ENCODE results near the gene ZNF217.
A peak's percentile ranks its signal among the peaks of the same experiment; 100 is the strongest.
"Not testable (repeated sequence)": the region's sequence is repeated elsewhere in the genome, so short reads cannot be mapped to it uniquely, and the experiment has no call there.

ZNF217 gene

DNA sequence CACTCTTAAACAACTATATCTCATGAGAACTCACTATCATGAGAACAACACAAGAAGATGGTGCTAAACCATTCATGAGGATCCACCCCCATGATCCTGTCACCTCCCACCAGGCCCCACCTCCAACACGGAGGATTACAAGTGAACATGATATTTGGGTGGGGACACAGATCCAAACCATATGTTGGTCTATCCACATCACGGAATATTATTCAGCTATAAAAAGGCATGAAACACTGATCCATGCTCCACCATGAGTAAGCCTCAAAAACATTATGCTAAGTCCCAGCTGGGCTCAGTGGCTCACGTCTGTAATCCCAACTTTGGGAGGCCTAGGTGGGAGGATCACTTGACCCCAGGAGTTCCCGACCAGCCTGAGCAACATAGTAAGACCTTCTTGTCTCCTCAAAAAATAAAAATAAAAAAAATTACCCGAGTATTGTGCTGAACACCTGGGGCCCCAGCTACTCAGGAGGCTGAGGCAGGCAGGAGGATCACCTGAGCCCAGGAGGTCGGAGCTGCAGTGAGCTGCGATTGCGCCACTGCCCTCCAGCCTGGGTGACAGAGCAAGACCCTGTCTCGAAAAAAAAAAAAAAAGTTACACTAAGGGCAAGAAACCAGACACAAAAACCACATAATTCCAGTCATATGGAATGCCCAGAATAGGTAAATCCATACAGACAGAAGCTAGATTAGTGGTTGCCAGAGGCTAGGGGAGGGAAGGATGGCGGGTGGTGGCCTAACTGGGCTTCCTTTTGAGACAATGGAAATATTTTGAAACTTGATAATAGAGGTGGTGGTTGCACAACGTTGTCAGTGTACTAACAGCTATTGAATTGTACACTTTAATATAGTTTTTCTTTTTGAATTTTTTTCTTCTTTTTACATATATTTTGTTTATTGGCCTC, 43.1 kb downstream of the ZNF217 start:
- peaks cover 0 to 3% of the 10 kb centered on the region in 2 donors for H3K4me1 ChIP-seq (ENCODE audit: control insufficient read depth in 2 of 2, insufficient read depth in 1 of 2, low read depth in 1 of 2, low read length in 2 of 2)
- H4K91ac ChIP-seq (ENCODE audit: low read depth, low read length, poor library complexity): no peak overlapping the region
- no peaks in the 10 kb centered on the region for H3K36me3 ChIP-seq (replicated peaks in 1 of 2; ENCODE audit: control insufficient read depth in 2 of 2, insufficient read depth in 2 of 2, low read length in 2 of 2)
- H3K4me2 ChIP-seq (ENCODE audit: insufficient read depth, low read length, poor library complexity, severe bottlenecking): no peak overlapping the region
- no CpG with 5 or more reads among the region's 11 CpGs for WGBS, 2 donors (ENCODE audit: extremely low coverage in 2 of 2, insufficient read length in 2 of 2, insufficient replicate concordance in 1 of 2)
- H3K27ac ChIP-seq (replicated peaks; ENCODE audit: low read length): no peak overlapping the region
- H3K23ac ChIP-seq (ENCODE audit: low read depth, low read length, poor library complexity): no peak overlapping the region
- H3K18ac ChIP-seq (ENCODE audit: low read length): no peak overlapping the region
- H3K14ac ChIP-seq (ENCODE audit: low read length): no peak overlapping the region
- H3K4ac ChIP-seq (ENCODE audit: low read length): no peak overlapping the region
- H2BK12ac ChIP-seq (ENCODE audit: low read length): no peak overlapping the region
- H2BK120ac ChIP-seq (ENCODE audit: low read depth, low read length): no peak overlapping the region
- peaks cover 0 to 1% of the 10 kb centered on the region in 2 donors for H3K9me3 ChIP-seq (replicated peaks in 1 of 2; ENCODE audit: control insufficient read depth in 2 of 2, insufficient read depth in 1 of 2, low read depth in 1 of 2, low read length in 2 of 2)
- no peak overlapping the region for H3K9ac ChIP-seq (ENCODE audit: low read depth, low read length, poor library complexity)
- no peak for DNase-seq (ENCODE audit: low spot score)
- no peak overlapping the region for H2BK15ac ChIP-seq (ENCODE audit: low read length)
- no peaks in the 10 kb centered on the region for H3K79me1 ChIP-seq (ENCODE audit: low read depth, low read length)
- no peak overlapping the region for H4K8ac ChIP-seq (ENCODE audit: low read depth, low read length)
- no peak overlapping the region for H3K4me3 ChIP-seq (ENCODE audit: low read length in 2 of 2)
- no peaks in the 10 kb centered on the region for H3K27me3 ChIP-seq (ENCODE audit: control insufficient read depth in 3 of 3, insufficient read depth in 3 of 3, low read depth in 1 of 3, low read length in 3 of 3)
- no peak overlapping the region for H2AFZ ChIP-seq (ENCODE audit: low read length)
- H2BK5ac ChIP-seq (ENCODE audit: low read length): no peak overlapping the region
- H2AK5ac ChIP-seq (ENCODE audit: low read depth, low read length): no peak overlapping the region

- Histone ChIP-seq H2BK15ac (ENCODE audit: low read length) (no peak overlapping the region), H2BK12ac (ENCODE audit: low read length) (no peak overlapping the region), H4K8ac (ENCODE audit: low read depth, low read length) (no peak overlapping the region), H3K27ac (replicated peaks; ENCODE audit: low read length) (no peak overlapping the region), H3K4me3 (ENCODE audit: low read length in 2 of 2) (no peak overlapping the region), H3K4ac (ENCODE audit: low read length) (no peak overlapping the region), H3K14ac (ENCODE audit: low read length) (no peak overlapping the region), H3K18ac (ENCODE audit: low read length) (no peak overlapping the region), H2AK5ac (ENCODE audit: low read depth, low read length) (no peak overlapping the region), H4K91ac (ENCODE audit: low read depth, low read length, poor library complexity) (no peak overlapping the region), H3K4me2 (ENCODE audit: insufficient read depth, low read length, poor library complexity, severe bottlenecking) (no peak overlapping the region), H2AFZ (ENCODE audit: low read length) (peak overlapping the region; percentile 58), H3K4me1 (ENCODE audit: control insufficient read depth in 2 of 2, insufficient read depth in 1 of 2, low read depth in 1 of 2, low read length in 2 of 2) (peaks cover 0 to 3% of the 10 kb centered on the region in 2 donors), H3K79me1 (ENCODE audit: low read depth, low read length) (no peaks in the 10 kb centered on the region), H3K27me3 (ENCODE audit: control insufficient read depth in 3 of 3, insufficient read depth in 3 of 3, low read depth in 1 of 3, low read length in 3 of 3) (no peaks in the 10 kb centered on the region), H3K9me3 (replicated peaks in 1 of 2; ENCODE audit: control insufficient read depth in 2 of 2, insufficient read depth in 1 of 2, low read depth in 1 of 2, low read length in 2 of 2) (peaks cover 0 to 1% of the 10 kb centered on the region in 2 donors), H2BK120ac (ENCODE audit: low read depth, low read length) (no peak overlapping the region), H2BK5ac (ENCODE audit: low read length) (peak overlapping the region; percentile 0), H3K23ac (ENCODE audit: low read depth, low read length, poor library complexity) (no peak overlapping the region), H3K9ac (ENCODE audit: low read depth, low read length, poor library complexity) (no peak overlapping the region), H3K36me3 (replicated peaks in 1 of 2; ENCODE audit: control insufficient read depth in 2 of 2, insufficient read depth in 2 of 2, low read length in 2 of 2) (no peaks in the 10 kb centered on the region)
- no CpG with 5 or more reads among the region's 7 CpGs for WGBS, 2 donors (ENCODE audit: extremely low coverage in 2 of 2, insufficient read length in 2 of 2, insufficient replicate concordance in 1 of 2)
- peak; percentile 61 for DNase-seq (ENCODE audit: low spot score)
Measured at GRCh38 chr20:53547664-53548239, 45.9 kb downstream of the ZNF217 start.

- Histone ChIP-seq H2AFZ (ENCODE audit: low read length) (no peak overlapping the region), H3K36me3 (replicated peaks in 1 of 2; ENCODE audit: control insufficient read depth in 2 of 2, insufficient read depth in 2 of 2, low read length in 2 of 2) (no peaks in the 10 kb centered on the region), H3K9me3 (replicated peaks in 1 of 2; ENCODE audit: control insufficient read depth in 2 of 2, insufficient read depth in 1 of 2, low read depth in 1 of 2, low read length in 2 of 2) (no peaks in the 10 kb centered on the region), H3K4me1 (ENCODE audit: control insufficient read depth in 2 of 2, insufficient read depth in 1 of 2, low read depth in 1 of 2, low read length in 2 of 2) (no peaks in the 10 kb centered on the region), H3K23ac (ENCODE audit: low read depth, low read length, poor library complexity) (no peak overlapping the region), H4K8ac (ENCODE audit: low read depth, low read length) (no peak overlapping the region), H3K27ac (replicated peaks; ENCODE audit: low read length) (no peak overlapping the region), H2BK15ac (ENCODE audit: low read length) (no peak overlapping the region), H3K79me1 (ENCODE audit: low read depth, low read length) (no peaks in the 10 kb centered on the region), H2BK120ac (ENCODE audit: low read depth, low read length) (no peak overlapping the region), H3K27me3 (ENCODE audit: control insufficient read depth in 3 of 3, insufficient read depth in 3 of 3, low read depth in 1 of 3, low read length in 3 of 3) (no peaks in the 10 kb centered on the region), H3K9ac (ENCODE audit: low read depth, low read length, poor library complexity) (no peak overlapping the region), H3K18ac (ENCODE audit: low read length) (no peak overlapping the region), H2BK12ac (ENCODE audit: low read length) (no peak overlapping the region), H3K4me2 (ENCODE audit: insufficient read depth, low read length, poor library complexity, severe bottlenecking) (no peak overlapping the region), H3K4me3 (ENCODE audit: low read length in 2 of 2) (no peak overlapping the region), H4K91ac (ENCODE audit: low read depth, low read length, poor library complexity) (no peak overlapping the region), H3K4ac (ENCODE audit: low read length) (no peak overlapping the region), H3K14ac (ENCODE audit: low read length) (no peak overlapping the region), H2AK5ac (ENCODE audit: low read depth, low read length) (no peak overlapping the region), H2BK5ac (ENCODE audit: low read length) (no peak overlapping the region)
- whole genome bisulfite sequencing, 2 donors (ENCODE audit: extremely low coverage in 2 of 2, insufficient read length in 2 of 2, insufficient replicate concordance in 1 of 2): no CpG with 5 or more reads among the region's 4 CpGs
- DNase-seq (ENCODE audit: low spot score): no peak
Measured at GRCh38 chr20:53539516-53539915, 54.1 kb downstream of the ZNF217 start.

DNA sequence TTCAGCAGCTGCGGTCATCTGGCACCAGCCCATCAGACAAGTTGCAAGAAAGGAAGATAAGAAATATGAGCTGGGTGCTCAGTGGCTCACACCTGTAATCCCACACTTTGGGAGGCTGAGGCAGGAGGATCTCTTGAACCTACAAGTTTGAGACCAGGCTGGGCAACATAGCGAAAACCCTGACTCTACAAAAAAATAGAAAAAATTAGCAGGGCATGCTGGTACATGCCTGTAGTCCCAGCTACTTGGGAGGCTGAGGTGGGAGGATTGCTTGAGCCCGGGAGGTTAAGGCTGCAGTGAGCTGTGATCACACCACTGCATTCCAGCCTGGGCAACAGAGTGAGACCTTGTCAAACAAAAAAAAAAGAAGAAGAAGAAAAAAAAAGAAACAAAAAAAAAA, 57.3 kb downstream of the ZNF217 start:
- not testable (repeated sequence) for H2AK5ac ChIP-seq (ENCODE audit: low read depth, low read length); H3K4ac ChIP-seq (ENCODE audit: low read length); H3K23ac ChIP-seq (ENCODE audit: low read depth, low read length, poor library complexity); H4K8ac ChIP-seq (ENCODE audit: low read depth, low read length); H3K27me3 ChIP-seq (ENCODE audit: control insufficient read depth in 3 of 3, insufficient read depth in 3 of 3, low read depth in 1 of 3, low read length in 3 of 3); H3K79me1 ChIP-seq (ENCODE audit: low read depth, low read length); H3K4me1 ChIP-seq (ENCODE audit: control insufficient read depth in 2 of 2, insufficient read depth in 1 of 2, low read depth in 1 of 2, low read length in 2 of 2); H2BK12ac ChIP-seq (ENCODE audit: low read length); H4K91ac ChIP-seq (ENCODE audit: low read depth, low read length, poor library complexity); H3K36me3 ChIP-seq (replicated peaks in 1 of 2; ENCODE audit: control insufficient read depth in 2 of 2, insufficient read depth in 2 of 2, low read length in 2 of 2); H3K27ac ChIP-seq (replicated peaks; ENCODE audit: low read length); H2BK15ac ChIP-seq (ENCODE audit: low read length); H3K9me3 ChIP-seq (replicated peaks in 1 of 2; ENCODE audit: control insufficient read depth in 2 of 2, insufficient read depth in 1 of 2, low read depth in 1 of 2, low read length in 2 of 2); H3K9ac ChIP-seq (ENCODE audit: low read depth, low read length, poor library complexity); H3K14ac ChIP-seq (ENCODE audit: low read length); H2BK5ac ChIP-seq (ENCODE audit: low read length); H3K4me2 ChIP-seq (ENCODE audit: insufficient read depth, low read length, poor library complexity, severe bottlenecking); H2BK120ac ChIP-seq (ENCODE audit: low read depth, low read length); H3K18ac ChIP-seq (ENCODE audit: low read length); DNase-seq (ENCODE audit: low spot score); H3K4me3 ChIP-seq (ENCODE audit: low read length in 2 of 2)
- H2AFZ ChIP-seq (ENCODE audit: low read length): peak overlapping the region; percentile 1
- no CpG with 5 or more reads among the region's 3 CpGs for WGBS, 2 donors (ENCODE audit: extremely low coverage in 2 of 2, insufficient read length in 2 of 2, insufficient replicate concordance in 1 of 2)
